Muscle layer of colon (tissue), 2 donors: ENCODE measurements around the gene VWA1.

ENCODE experiments used
- H3K27ac ChIP-seq: one replicate; pipeline ENCODE4 v1.7.0; 2013; ENCODE audit warnings: low read depth, mild to moderate bottlenecking, low read length, moderate library complexity
- H3K27me3 ChIP-seq, 2 donors: one replicate each; pipeline ENCODE4 v1.7.0; 2013; ENCODE audit warnings: low read length in 2 of 2, mild to moderate bottlenecking in 2 of 2; ENCODE audit not compliant: insufficient read depth in 2 of 2, control insufficient read depth in 1 of 2
- H3K36me3 ChIP-seq: one replicate; pipeline ENCODE4 v1.7.0; 2013; ENCODE audit warnings: mild to moderate bottlenecking, low read length; ENCODE audit not compliant: insufficient read depth
- H3K4me1 ChIP-seq: one replicate; pipeline ENCODE4 v1.7.0; 2013; ENCODE audit warnings: mild to moderate bottlenecking, low read length; ENCODE audit not compliant: insufficient read depth
- H3K4me3 ChIP-seq, 2 donors: one replicate each; pipeline ENCODE4 v1.7.0; 2013; ENCODE audit warnings: low read length in 2 of 2, low read depth in 1 of 2, mild to moderate bottlenecking in 1 of 2, moderate library complexity in 1 of 2
- H3K9ac ChIP-seq: one replicate; pipeline ENCODE4 v1.7.0; 2013; ENCODE audit warnings: low read length
- H3K9me3 ChIP-seq: one replicate; pipeline ENCODE4 v1.7.0; 2013; ENCODE audit warnings: mild to moderate bottlenecking, low read length
- donor health status: abdominal sarcoma.
- donor health status: Adenocarcinoma of cecum.

Gene VWA1

GRCh38 chr1:1419363-1419812, 16.1 kb upstream of the VWA1 start:
- Histone ChIP-seq H3K27me3 (peaks cover 0 to 4% of the 10 kb centered on the region in 2 donors), H3K27ac (peak overlapping the region; percentile 56), H3K4me1 (peaks cover 8% of the 10 kb centered on the region), H3K36me3 (no peaks in the 10 kb centered on the region), H3K9ac (no peak overlapping the region), H3K4me3 (peak overlapping the region; percentile 43 to 54), H3K9me3 (no peaks in the 10 kb centered on the region)

- H3K9ac ChIP-seq, result no peak overlapping the region
- peak overlapping the region; percentile 43 to 54 for H3K4me3 ChIP-seq
- peak overlapping the region; percentile 56 for H3K27ac ChIP-seq
- H3K27me3 ChIP-seq, result peaks cover 0 to 4% of the 10 kb centered on the region in 2 donors
- H3K4me1 ChIP-seq, result peaks cover 8% of the 10 kb centered on the region
- H3K9me3 ChIP-seq, result no peaks in the 10 kb centered on the region
- no peaks in the 10 kb centered on the region for H3K36me3 ChIP-seq
Measured at GRCh38 chr1:1419813-1420653, 15.5 kb upstream of the VWA1 start.

GRCh38 chr1:1420654-1421141, 14.8 kb upstream of the VWA1 start:
- H3K9ac ChIP-seq, result peak overlapping the region; percentile 27
- peaks cover 8% of the 10 kb centered on the region for H3K4me1 ChIP-seq
- H3K36me3 ChIP-seq, result no peaks in the 10 kb centered on the region
- H3K27me3 ChIP-seq, result peaks cover 0 to 4% of the 10 kb centered on the region in 2 donors
- no peaks in the 10 kb centered on the region for H3K9me3 ChIP-seq
- H3K27ac ChIP-seq, result no peak overlapping the region
- H3K4me3 ChIP-seq, result peak overlapping the region; percentile 35 to 42

GRCh38 chr1:1421147-1421906, 14.2 kb upstream of the VWA1 start, which contains the start of gene ANKRD65:
Gene ANKRD65, minus strand, starts transcription at chr1:1421276. Its CDS starts 271 bp downstream, at chr1:1421005.
- peak within 1 kb of the TSS; percentile 35 to 42 for H3K4me3 ChIP-seq
- peaks cover 0 to 4% of the 10 kb centered on the region in 2 donors for H3K27me3 ChIP-seq
- peaks cover 8% of the 10 kb centered on the region for H3K4me1 ChIP-seq
- peak within 1 kb of the TSS; percentile 27 for H3K9ac ChIP-seq
- no peaks in the 10 kb centered on the region for H3K9me3 ChIP-seq
- H3K27ac ChIP-seq, result no peak within 1 kb of the TSS
- no peaks in the 10 kb centered on the region for H3K36me3 ChIP-seq

GRCh38 chr1:1421907-1422464, 13.5 kb upstream of the VWA1 start:
- no peak overlapping the region for H3K27ac ChIP-seq
- H3K36me3 ChIP-seq, result no peaks in the 10 kb centered on the region

GRCh38 chr1:1422465-1423244, 12.8 kb upstream of the VWA1 start:
- Histone ChIP-seq H3K36me3 (no peaks in the 10 kb centered on the region), H3K4me1 (peaks cover 8% of the 10 kb centered on the region), H3K9me3 (no peaks in the 10 kb centered on the region), H3K27ac (no peak overlapping the region), H3K4me3 (no peak overlapping the region), H3K27me3 (peaks cover 0 to 4% of the 10 kb centered on the region in 2 donors), H3K9ac (no peak overlapping the region)

More at GRCh38 chr1:1421907-1422464, 13.5 kb upstream of the VWA1 start:
- H3K4me3 ChIP-seq, result no peak overlapping the region
- H3K9ac ChIP-seq, result no peak overlapping the region
- no peaks in the 10 kb centered on the region for H3K9me3 ChIP-seq
- H3K27me3 ChIP-seq, result peaks cover 0 to 4% of the 10 kb centered on the region in 2 donors
- peaks cover 8% of the 10 kb centered on the region for H3K4me1 ChIP-seq

- peaks cover 0 to 4% of the 10 kb centered on the region in 2 donors for H3K27me3 ChIP-seq
- no peaks in the 10 kb centered on the region for H3K36me3 ChIP-seq
- H3K9ac ChIP-seq, result no peak overlapping the region
- H3K27ac ChIP-seq, result no peak overlapping the region
- H3K4me1 ChIP-seq, result peaks cover 8% of the 10 kb centered on the region
- H3K9me3 ChIP-seq, result no peaks in the 10 kb centered on the region
- H3K4me3 ChIP-seq, result no peak overlapping the region
Measured at GRCh38 chr1:1423245-1423597, 12.3 kb upstream of the VWA1 start.

GRCh38 chr1:1424707-1425106, 10.8 kb upstream of the VWA1 start:
- Histone ChIP-seq H3K27ac (no peak overlapping the region), H3K4me3 (no peak overlapping the region), H3K4me1 (peaks cover 12% of the 10 kb centered on the region), H3K9me3 (no peaks in the 10 kb centered on the region), H3K9ac (no peak overlapping the region), H3K27me3 (peaks cover 0 to 4% of the 10 kb centered on the region in 2 donors), H3K36me3 (no peaks in the 10 kb centered on the region)

- H3K9ac ChIP-seq, result no peak overlapping the region
- H3K27ac ChIP-seq, result no peak overlapping the region
- no peak overlapping the region for H3K4me3 ChIP-seq
- peaks cover 0 to 4% of the 10 kb centered on the region in 2 donors for H3K27me3 ChIP-seq
- peaks cover 19% of the 10 kb centered on the region for H3K4me1 ChIP-seq
- H3K36me3 ChIP-seq, result no peaks in the 10 kb centered on the region
- no peaks in the 10 kb centered on the region for H3K9me3 ChIP-seq
Measured at GRCh38 chr1:1425426-1425752, 10.1 kb upstream of the VWA1 start.

GRCh38 chr1:1425753-1426495, 9.6 kb upstream of the VWA1 start:
- no peaks in the 10 kb centered on the region for H3K27me3 ChIP-seq
- no peaks in the 10 kb centered on the region for H3K36me3 ChIP-seq
- no peak overlapping the region for H3K27ac ChIP-seq
- no peak overlapping the region for H3K9ac ChIP-seq
- H3K4me3 ChIP-seq, result no peak overlapping the region
- peaks cover 20% of the 10 kb centered on the region for H3K4me1 ChIP-seq
- no peaks in the 10 kb centered on the region for H3K9me3 ChIP-seq
